ENCODE measurements around the gene COL27A1.

- TF ChIP-seq, protein P1, sequence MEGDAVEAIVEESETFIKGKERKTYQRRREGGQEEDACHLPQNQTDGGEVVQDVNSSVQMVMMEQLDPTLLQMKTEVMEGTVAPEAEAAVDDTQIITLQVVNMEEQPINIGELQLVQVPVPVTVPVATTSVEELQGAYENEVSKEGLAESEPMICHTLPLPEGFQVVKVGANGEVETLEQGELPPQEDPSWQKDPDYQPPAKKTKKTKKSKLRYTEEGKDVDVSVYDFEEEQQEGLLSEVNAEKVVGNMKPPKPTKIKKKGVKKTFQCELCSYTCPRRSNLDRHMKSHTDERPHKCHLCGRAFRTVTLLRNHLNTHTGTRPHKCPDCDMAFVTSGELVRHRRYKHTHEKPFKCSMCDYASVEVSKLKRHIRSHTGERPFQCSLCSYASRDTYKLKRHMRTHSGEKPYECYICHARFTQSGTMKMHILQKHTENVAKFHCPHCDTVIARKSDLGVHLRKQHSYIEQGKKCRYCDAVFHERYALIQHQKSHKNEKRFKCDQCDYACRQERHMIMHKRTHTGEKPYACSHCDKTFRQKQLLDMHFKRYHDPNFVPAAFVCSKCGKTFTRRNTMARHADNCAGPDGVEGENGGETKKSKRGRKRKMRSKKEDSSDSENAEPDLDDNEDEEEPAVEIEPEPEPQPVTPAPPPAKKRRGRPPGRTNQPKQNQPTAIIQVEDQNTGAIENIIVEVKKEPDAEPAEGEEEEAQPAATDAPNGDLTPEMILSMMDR (IDR thresholded peaks at IDR 0.05; ENCODE audit: low read length): no peak
- TF ChIP-seq EZH2 (IDR thresholded peaks at IDR 0.05; ENCODE audit: borderline replicate concordance, low read length): no peak
Observed at GRCh38 chr9:114355821-114356220, 200.5 kb downstream of the COL27A1 start.

All from OCI-LY1 (cell line).